GM10847 (cell line): Measurements from ENCODE around the gene DCBLD1.

ENCODE experiments used
- POLR2A ChIP-seq: IDR thresholded peaks from 2 replicates; pipeline ENCODE4 v1.6.1; 2011; ENCODE audit not compliant: insufficient read length; ENCODE audit errors: extremely low read depth

The DCBLD1 gene

DNA sequence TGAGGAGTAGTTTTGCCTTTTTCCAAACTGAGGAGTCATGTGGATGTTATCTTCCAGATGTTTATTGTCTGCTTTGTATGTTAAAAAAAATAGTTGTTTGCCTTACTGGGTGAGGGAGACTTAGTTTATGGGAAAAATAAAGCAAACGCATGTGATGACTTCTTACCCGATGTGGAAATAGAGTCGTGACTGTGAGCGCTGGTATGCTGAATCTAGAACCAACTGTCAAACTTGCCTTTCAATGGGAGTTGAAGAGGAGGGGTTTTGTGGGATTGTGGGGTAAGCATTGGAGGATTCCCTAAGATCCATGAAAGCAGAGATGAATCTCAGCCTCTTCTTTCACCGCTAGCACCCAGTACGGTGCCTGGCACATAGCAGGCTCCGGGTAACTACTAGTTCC, 5.3 kb downstream of the DCBLD1 start:
- no peak for TF ChIP-seq POLR2A

DNA sequence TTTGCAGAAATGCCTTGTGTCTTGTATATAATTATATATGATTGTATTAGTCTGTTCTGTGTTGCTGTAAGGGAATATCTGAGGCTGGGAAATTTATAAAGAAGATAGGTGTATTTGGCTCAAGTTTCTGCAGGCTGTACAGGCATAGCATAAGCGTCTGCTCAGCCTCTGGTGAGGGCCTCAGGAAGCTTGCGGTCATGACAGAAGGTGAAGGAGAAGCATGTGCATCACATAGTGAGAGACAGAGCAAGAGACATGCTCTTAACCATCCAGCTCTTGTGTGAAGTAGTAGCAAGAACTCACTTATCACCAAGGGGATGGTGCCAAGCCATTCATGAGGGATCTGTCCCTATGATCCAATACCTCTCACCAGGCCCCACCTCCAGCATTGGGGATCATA, 6.5 kb downstream of the DCBLD1 start:
- no peak for TF ChIP-seq POLR2A

DNA sequence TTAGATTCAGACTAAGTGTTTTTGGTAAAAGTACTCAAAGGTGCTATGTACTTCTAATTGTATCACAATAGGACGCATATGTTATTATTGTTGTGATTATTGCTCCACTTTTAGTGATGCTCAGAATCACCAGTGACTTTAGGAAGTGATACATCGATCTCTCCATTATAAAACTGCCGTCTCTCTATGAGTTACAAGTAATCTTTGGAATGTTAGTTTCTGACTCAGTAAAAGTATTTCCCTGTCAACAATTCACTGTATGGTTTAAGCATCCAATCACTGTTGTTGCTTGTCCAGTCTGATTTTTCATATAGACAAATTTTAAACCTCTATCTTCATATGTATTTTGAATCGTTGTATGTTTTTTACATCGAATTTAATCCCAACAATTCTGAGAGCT, 9.4 kb downstream of the DCBLD1 start:
- no peak for TF ChIP-seq POLR2A

DNA sequence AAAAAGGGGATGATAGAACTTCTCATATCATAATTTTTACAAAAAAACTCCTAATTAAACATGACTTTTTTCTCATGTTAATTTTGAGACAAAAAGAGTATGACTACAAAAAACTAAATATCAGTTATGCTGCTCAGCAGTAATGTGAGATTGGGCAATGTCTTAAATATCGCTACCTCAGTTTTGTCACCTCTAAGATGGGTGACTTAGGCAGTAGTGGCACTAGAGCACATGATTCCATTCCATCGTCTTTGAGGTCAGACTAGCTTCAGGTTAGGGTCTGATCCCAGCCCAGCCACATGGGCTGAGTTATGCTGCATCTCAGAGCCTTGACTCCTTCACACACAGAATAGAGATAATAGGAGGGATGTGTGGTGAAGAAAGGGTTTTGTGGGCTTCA, 11.0 kb downstream of the DCBLD1 start:
- no peak for TF ChIP-seq POLR2A

DNA sequence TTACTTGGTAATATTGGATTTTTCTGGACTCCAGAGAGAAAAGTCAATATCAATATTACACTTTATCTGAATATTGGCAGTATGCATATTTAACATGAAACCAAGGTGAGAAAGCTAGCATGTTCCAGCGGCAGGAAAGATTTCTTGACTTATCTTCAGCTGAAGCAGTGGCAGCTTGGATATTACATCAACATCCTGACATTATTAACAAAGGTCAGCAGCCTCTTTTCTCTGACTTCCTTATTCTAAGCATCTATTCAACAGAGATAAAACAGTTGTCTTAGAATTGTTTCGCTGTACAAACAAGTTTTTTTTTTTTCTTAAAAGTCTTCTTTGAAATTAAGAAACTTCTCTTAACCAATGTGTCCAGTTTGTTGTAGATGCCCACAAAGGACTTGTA, 11.8 kb downstream of the DCBLD1 start:
- TF ChIP-seq POLR2A, result no peak

DNA sequence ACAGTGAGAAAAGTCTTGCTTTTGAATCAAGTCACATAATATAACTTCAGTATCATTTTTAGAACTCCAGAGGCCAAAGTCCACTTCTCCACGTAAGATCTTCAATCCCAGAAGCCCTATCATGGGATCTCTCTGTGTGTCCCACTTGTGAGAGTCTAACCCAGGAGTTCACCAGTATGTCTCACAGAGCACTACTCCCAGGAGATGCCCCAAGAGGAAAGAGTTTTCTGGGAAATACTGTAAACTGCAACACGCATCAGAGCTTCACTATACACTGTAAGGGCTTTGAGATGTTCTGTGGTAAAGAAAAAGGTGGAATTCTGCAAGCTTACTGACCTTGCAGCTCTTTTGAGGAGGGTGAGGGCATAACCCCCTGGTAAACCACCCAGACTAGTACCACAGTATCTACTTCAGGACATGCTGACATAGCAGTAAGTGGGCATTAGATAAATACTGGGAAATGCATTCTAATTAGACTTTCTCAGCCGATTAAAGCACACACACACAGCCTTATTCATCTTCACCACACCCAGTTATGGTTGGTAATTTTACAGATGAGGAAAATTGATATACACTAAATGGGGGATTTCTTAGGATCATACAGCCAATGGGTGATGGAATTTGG, 12.3 kb downstream of the DCBLD1 start:
- TF ChIP-seq POLR2A, result no peak

DNA sequence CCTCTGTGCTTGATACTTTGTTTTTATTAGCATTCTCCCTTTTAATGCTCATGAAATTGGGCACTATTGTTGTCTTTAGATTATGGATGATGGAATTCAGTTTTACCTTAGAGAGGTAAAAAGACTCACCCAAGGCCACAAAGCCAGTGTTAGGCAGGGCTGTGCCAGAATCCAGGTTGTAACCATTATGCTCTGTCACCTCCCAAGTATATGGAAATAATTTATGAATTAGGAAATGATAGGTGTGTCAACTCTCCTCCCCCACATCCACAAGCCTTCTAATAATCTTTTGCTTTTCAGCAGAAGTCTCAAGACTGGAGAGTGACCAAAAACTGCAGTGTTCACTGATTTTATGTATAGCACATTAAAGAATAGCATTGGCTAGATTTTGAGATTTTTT, 13.0 kb downstream of the DCBLD1 start:
- TF ChIP-seq POLR2A, result no peak

DNA sequence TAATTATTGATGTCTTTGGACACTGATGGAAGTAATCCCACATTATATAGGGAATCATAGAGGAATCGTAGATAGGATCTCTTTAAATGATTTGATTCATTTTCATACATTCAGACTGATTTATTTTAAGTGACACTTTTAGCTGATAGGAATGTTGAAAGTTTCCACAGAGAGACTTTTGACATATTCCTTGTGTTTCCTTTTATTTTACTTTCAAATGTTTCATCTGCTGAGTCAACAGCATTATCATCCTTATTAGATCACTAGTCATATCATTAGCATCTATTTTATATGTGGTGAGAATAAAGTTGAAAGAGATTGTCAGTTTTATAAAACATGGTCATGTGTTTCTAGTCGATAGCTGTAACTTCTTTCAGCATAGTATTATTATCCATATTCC, 13.4 kb downstream of the DCBLD1 start:
- no peak for TF ChIP-seq POLR2A

DNA sequence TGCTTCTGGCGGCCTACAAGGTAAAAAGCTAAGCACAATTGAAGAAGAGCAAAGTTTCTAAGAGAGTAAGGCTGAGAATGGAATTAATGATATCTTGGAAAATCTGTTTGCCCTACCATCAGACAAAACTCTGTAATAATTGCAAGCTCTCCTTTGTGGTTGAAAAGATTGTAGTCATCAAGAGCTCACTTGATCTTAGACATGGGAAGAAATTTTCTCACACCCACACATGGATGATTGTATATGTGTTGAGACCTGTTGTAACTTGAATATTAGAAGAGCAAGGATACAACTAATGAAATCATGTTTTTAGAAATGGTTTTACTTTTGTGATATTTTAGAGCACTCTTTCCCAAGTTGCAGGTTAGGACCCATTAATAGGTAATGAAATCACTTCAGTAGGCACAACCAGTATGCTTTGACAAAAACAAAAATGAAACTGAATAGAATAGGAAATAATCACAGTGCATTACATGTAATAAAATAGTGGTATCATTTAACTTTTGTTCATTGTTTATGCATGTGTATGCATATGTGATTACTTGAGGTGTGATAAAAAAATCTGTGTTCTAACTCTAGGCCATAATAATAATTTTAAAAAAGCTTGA, 14.0 kb downstream of the DCBLD1 start:
- TF ChIP-seq POLR2A, result no peak

DNA sequence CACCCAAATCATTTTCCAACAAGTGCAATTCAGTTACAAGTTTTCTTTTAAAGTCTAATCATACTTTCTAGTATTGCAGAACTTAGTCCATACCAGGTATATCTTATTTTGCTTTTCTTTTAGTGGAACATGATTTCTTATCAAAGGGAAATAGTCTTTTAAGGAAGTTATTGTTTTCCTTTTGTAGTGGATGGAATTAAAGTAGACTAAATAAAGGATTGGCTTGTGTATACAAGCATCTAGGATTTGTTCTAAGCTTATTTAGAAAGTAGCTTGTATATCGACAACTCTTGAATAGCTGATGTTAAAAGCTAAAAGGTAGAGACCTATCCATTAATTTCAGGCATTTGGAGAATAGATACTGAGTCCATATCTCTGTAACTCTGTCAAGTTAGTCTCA, 14.8 kb downstream of the DCBLD1 start:
- no peak for TF ChIP-seq POLR2A

DNA sequence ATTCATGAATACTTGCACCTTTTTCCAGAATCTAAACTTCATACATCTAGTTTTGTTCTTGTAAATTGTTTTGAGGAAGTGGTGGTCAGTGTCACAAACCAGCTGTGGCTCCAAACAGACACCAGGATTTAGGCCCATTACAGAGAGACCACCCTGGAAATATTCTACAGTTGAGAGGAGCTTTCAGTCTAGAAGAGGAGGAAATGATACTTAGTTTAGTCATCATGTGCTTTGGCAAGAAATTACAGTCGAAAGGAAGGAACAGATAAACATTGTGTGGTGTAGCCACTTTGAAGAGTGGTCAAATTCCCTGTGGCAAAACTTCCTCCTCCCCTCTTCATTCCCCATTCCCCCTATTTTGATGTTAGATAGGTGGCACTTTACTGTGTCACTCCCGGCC, 15.7 kb downstream of the DCBLD1 start:
- TF ChIP-seq POLR2A, result no peak

DNA sequence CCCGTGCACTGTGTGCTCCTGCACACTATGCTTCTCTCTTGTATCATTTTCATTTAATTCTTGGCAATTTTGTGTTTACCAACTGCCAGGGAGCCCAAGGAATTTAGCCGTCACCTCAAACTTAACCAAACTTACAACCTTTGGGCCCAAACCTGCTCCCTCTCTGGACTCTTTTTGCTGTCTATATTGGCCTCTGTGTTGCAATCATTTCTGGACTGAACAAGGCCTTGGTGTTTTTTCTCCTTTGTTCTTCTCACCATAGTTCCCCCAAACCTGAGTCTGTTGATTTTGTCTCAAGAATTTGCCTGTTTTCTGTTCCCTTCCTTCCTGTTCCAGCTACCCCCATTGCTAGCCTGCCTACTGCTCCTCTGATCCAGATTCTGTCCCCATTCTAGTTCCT, 19.2 kb downstream of the DCBLD1 start:
- no peak for TF ChIP-seq POLR2A

DNA sequence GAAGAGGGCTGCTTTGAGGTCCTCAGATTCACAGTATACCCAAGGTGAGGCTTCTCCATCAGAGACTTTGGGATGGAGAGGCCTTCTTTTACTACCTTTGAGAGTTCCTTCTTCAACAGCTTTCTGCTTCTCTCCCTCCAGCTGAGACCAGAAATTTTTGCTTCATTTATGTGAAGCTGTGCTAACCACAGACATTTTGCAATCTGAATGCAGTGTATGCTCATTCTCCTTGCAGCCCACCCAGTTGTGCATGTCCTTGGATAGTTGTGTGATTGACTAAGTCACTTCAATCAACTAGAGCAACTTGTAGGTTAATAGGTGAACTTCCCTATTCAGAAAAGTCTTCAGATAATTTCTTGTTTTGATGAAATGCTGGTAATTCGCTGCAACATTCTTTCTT, 20.1 kb downstream of the DCBLD1 start:
- TF ChIP-seq POLR2A, result no peak

DNA sequence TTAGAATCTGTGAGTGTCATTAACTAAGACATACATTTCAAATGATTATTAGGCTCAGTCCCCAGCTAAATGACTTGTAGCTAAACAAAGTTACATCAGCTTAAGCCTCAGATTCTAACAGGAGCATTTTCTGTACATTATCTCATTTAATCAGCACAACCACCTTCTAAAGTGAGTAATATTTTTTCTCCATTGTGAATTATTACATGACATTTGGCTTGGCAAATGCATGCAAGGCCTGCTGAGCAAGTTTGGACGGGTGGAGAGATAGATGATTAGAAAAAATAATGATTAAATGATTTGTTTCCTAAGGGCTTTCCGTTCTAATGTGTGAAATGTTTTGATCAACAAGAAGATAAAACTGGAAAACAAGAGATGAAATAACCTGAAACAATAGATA, 20.7 kb downstream of the DCBLD1 start:
- no peak for TF ChIP-seq POLR2A

DNA sequence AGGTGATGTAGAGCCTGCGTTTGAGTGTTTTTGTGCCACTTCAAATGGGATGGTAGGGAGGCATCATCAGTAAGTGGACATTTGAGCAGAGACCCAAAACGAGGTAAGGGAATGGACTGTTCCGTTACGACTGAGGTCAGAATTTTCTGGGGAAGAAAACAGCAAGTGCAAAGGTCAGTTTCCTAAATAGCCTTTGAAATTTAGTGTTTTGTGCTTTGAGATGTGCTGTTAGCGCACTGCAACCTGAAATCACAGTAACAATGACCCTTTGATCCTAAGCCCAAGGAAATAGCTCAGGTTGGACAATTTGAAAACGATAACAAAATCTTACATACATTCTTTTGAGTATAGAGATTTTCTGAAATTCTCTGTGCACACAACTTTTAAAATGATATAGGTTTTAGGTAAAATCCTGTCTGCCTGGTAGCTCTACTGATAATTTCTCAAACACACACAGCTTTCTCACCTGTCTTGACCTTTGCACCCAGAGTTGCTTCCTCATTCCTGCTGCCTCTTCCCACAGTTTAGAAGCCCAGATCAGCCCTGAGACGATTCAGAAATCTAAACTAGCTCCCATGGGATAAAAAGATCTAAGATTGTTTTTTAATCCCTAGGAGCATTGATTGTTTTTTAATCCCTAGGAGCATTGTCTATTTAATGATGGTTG, 22.1 kb downstream of the DCBLD1 start:
- no peak for TF ChIP-seq POLR2A

DNA sequence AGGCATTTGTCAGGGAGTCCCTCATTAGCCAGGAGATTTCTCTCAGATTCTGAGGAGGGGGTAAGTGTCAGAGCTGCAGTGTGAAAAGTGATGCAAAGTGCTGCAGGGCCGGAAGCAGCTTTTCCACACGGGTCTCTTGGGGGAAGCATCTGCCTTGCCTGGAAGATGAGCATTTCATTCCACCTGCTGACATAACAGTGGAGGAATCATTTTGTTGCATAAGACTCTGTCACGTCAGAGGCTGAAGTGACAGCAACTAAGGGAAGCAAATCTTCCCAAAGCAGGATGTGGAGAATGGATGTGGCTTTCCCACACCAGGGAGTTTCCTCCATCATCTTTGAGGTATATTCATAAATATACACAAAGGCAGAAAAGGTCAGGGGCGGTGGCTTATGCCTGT, 22.8 kb downstream of the DCBLD1 start:
- TF ChIP-seq POLR2A, result no peak
